Bronchial smooth muscle cell (primary cell): ENCODE results near the gene CD7. TPM values are rescaled to one million over a fixed set of nuclear protein-coding genes. Genes with fewer than 3 reads are reported as not detected.

Experiments
- total RNA-seq: library from RNA; depleted of rRNA; stranded (reverse); fragments of >200 nt; gene quantifications from 2 replicates; pipeline ENCODE4 v1.2.1, GENCODE V29; 2014

The CD7 gene
- total RNA-seq, result 0.43 TPM in 1 of 2 replicates, not detected in the other

DNA sequence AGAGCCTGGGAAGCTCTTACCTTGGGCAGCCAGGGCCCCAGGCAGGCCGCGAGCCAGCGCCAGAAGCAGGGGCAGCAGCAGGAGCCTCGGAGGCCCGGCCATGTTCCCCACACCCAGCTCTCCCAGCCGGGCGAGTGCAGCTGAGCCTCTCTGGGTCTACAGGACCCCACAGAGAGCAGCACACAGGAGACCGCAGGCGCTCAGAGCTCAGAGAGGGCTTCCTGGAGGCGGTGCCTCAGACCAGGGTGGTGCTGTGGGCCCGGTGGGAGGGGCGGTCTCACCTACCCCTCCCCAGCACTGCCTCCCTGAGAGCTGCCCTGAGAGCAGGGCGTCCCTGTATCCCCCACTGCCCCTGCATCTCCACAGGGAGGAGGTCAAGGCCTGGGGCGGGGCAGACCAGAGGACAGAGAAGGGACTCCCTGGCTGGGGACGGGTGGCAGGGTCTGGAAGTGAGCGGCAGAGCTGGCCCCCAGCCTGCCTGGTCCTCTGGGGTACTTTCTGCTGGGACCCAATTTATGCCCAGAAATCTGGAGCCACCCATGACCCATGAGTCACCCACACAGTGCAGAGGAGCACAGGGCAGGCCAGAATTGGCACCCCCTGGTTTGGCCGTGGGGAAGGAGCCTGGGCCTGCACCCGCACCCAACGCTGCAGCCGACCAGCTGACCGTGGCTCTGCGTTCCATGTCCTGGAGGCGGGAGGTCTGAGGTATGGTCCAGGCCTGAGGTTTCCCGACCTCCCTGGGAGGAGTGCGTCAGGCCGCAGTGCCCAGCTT lies at the start of gene CD7:
CD7 (minus strand) TSS at position 215 of the 775 bp plus-strand sequence; CDS start at position 102, 113 bp downstream.

DNA sequence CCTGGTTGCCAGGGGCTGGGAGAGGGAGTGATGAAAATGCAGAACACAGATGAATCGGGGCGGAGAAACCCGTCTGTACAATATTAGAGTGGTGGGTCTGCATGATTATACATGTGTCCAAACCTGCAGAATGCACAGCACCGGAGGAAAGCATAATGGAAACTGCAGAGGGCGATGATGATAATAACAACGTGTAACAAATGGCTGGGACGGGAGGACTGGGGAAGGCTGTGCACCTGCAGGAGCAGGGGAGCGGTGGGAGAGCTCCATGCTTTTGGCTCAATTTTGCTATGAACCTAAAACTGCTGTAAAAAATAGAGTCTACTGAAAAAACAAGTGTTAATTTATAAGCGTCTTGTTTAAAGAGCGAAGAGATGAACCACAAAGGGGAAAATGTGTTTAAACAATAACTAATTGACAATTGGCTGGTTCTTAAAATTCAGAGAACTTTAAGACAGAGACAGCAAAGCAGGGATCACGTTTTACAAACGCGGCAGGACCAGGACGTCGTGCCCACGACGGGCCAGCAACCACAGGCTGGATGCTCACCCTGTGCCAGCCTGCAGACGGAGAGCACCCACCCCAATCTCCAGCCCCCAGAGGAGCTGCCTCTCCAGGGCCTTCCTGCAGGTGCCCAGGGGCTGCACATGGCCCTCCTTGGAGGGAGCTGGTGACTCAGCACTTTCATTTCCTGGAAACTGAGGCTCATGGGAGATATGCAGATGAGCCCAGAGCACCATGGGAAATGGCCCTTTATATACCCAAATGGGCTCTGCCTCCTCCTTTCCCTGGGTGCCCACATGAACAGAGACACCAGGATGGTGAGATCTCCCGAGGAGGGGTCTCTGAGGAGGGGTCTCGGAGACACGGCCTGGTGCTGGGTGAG lies 41.3 kb upstream of the CD7 start, which contains the start of gene TEX19:
TEX19 (plus strand) TSS at position 783 of the 886 bp plus-strand sequence. CDS start 2,904 bp downstream, outside the sequence.

DNA sequence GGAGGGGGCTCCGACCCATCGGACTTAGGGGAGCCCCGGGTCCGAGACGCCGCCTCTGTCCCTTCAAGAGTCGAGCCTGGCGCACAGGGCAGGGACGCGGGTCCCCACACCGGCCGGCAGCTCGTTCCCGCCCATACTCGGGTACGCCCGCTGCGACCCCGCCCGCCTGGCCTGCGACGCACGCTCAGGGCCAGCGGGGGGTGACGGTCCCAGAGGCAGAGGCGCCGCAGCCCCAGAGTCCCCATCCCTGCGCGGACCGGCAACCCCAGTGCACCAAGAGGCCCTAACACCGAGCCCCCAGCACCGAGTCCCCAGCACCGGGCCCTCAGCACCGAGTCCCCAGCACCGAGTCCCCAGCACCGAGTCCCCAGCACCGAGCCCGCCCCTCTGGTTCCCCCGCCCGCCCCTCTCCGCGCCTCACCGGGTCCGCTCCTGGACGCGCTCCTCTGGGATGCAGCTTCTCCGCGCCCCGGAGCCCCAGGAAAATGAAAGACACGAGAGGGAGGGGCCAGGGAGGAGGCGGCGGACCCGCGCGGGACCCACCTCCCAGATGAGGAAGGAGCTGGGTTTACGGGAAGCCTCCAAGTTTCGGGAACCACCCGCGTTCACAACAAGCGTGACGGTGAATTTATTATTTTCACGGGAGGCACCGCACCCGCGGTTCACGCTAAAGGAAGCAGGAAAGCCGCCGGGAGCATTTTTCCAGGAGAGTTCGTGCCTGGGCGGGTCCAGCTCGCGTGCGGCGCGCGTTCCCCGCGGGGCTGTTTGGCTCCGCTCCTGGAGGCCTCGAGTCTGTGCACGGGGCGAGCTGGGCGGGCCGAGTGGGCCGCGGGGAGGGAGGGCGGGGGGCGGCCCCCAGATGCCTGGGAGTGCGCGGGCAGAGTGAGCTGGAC lies 16.1 kb upstream of the CD7 start, which contains the start of gene SECTM1:
SECTM1 (minus strand) TSS at position 488 of the 893 bp plus-strand sequence. CDS start 6,526 bp downstream, outside the sequence.

DNA sequence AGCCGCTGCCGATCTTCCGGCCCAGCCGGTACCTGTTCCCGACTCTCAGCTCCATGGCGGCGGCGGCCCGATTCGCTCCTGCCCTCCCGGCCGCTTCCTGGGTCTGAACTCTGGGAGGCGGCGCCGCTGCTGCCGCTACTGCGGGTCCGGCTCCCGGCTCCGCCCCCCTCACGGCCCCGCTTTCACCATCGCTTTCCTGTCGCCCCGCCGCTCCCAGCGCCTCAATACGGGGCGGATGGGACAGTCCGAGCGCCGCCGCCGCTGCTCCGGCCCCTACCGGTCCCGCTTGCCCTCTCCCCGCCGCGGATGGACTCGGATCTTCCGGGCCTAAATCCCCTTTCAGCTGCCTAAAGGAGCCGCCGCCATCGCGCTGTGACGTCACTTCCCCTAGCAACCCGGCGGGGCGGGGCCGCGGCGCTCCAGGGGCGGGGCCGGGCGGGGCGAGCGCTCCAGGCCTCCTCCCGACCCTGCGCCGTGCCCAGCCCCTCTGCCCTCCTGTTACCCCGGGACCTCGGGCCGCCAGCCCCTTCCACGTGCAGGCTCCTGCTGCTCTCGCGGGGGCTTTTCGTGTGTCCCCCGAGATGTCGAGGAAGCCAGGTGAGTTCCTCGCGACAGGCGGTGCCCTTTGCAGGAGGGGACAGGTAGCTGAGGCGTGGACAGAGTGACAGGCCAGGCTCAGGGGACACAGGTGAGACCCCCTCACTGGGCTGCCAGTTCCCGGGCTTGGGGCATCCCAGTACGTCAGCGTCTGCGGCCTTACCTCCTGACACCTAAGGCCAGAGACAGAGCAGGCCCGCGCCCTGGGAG lies 43.9 kb downstream of the CD7 start, which contains the start of gene CSNK1D:
CSNK1D (minus strand) TSS at position 374 of the 807 bp plus-strand sequence; CDS start at position 55, 319 bp downstream.

Other genes with a start within 250 kb of the CD7 start
- 63.3 and 80.4 TPM in 2 replicates for gene FASN, start 219.4 kb downstream of the CD7 start, total RNA-seq
- 11.8 and 12.5 TPM in 2 replicates for gene CCDC57, start 104.8 kb downstream of the CD7 start, total RNA-seq
- 54.5 and 74.1 TPM in 2 replicates for gene SLC16A3, start 88.6 kb downstream of the CD7 start, total RNA-seq
- gene CSNK1D, start 43.9 kb downstream of the CD7 start, total RNA-seq, result 46.2 and 64.2 TPM in 2 replicates
- gene SECTM1, start 16.2 kb upstream of the CD7 start, total RNA-seq, result 20.2 and 38.8 TPM in 2 replicates
- gene TEX19, start 41.6 kb upstream of the CD7 start, total RNA-seq, result under 0.01 TPM in 1 of 2 replicates, not detected in the other
- not detected in 2 replicates for gene UTS2R, start 54.2 kb upstream of the CD7 start, total RNA-seq
- 12.8 and 14.0 TPM in 2 replicates for gene HEXD, start 100.7 kb upstream of the CD7 start, total RNA-seq
- gene OGFOD3, start 101.0 kb upstream of the CD7 start, total RNA-seq, result 22.5 and 48.0 TPM in 2 replicates
- gene CYBC1, start 133.1 kb upstream of the CD7 start, total RNA-seq, result 49.2 and 65.9 TPM in 2 replicates
- gene NARF, start 141.1 kb upstream of the CD7 start, total RNA-seq, result 17.7 and 38.7 TPM in 2 replicates
- gene FOXK2, start 202.1 kb upstream of the CD7 start, total RNA-seq, result 19.5 and 19.7 TPM in 2 replicates